Testis (tissue), 2 donors: Measurements from ENCODE around the gene ADAMTS10.

Experiments
- POLR2A ChIP-seq: fragments of 450-650 bp; IDR thresholded peaks from one replicate; pipeline ENCODE4 v1.6.1; 2017; ENCODE audit warnings: antibody characterized with exemption, mild to moderate bottlenecking, moderate library complexity
- TF ChIP-seq, protein P1 (sequence below), 3 experiments: fragments of 450-650 bp in 2 of 3; fragments of 200-600 bp in 1 of 3; sonication (generic) in 1 of 3; IDR thresholded peaks; one replicate each; pipeline ENCODE4 v1.5.1; 2016 to 2019; ENCODE audit warnings: antibody characterized with exemption in 3 of 3, mild to moderate bottlenecking in 2 of 3, moderate library complexity in 1 of 3

DNA sequence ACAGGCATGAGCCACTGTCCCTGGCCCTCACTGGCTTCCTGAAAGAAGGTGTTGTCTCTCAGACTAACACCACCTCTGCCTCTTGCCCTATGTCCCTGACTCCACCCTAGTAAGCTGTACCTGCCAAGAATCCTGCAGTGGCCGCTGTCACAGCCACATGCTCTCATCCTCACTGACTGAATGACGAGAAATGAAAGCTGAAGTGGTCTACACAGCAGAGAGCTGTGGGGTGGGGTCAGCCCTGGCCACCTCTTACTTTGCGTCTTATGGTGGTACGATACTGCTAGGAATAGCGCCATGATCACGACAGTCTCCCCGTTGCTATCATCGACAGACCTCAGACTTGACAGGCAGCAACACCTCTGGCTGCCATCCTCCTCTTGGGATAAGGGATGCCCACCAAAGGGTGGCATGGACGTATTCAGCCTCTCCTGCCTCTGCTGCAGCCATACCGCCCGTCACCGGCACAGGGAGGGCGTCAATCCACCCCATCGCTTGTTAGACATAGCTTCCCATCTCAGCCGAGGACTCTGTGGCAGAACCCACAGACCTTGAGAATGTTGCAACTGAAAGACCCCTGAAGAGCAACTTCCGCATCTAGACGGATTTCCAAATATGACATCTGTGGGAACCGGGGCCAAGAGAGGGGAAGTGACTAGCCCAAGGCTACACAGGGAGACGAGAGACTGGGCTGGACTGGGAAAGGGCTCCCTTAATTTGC, 34.1 kb downstream of the ADAMTS10 start:
- TF ChIP-seq, protein P1, sequence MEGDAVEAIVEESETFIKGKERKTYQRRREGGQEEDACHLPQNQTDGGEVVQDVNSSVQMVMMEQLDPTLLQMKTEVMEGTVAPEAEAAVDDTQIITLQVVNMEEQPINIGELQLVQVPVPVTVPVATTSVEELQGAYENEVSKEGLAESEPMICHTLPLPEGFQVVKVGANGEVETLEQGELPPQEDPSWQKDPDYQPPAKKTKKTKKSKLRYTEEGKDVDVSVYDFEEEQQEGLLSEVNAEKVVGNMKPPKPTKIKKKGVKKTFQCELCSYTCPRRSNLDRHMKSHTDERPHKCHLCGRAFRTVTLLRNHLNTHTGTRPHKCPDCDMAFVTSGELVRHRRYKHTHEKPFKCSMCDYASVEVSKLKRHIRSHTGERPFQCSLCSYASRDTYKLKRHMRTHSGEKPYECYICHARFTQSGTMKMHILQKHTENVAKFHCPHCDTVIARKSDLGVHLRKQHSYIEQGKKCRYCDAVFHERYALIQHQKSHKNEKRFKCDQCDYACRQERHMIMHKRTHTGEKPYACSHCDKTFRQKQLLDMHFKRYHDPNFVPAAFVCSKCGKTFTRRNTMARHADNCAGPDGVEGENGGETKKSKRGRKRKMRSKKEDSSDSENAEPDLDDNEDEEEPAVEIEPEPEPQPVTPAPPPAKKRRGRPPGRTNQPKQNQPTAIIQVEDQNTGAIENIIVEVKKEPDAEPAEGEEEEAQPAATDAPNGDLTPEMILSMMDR (IDR thresholded peaks at IDR 0.05): no peak
- TF ChIP-seq POLR2A: no peak
